GM12892 (cell line): Measurements from ENCODE around the gene ANKRD44.

Experiments used
- POLR2A ChIP-seq: IDR thresholded peaks from 2 replicates; pipeline ENCODE4 v1.6.1; 2011; ENCODE audit warnings: low read depth, low read length, control low read depth
- POLR2AphosphoS5 ChIP-seq: IDR thresholded peaks from 2 replicates; pipeline ENCODE4 v1.6.1; 2011; ENCODE audit warnings: low read depth, low read length, control low read depth

DNA sequence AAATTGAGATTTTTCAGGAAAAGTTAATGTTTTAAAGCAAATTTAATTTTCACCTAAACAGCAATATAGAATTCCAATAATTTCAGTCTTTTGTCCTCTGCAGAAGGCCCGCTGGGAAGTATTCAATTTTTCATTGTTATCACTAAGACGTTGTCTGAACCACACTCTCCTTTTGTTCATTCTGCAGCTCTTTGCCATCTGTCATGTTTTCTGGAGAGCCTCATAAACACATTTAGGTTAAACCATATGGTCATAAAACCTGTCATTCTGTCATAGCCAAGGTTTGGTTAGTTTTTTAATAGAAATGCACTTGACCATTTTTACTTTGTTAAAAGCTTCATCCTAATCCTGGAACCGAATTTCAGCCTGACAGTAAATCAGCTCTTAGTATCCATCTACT is 330.1 kb downstream of the ANKRD44 start:
- TF ChIP-seq POLR2AphosphoS5 (no peak), POLR2A (no peak)
